T-helper 1 cell treated with Interleukin-12 subunit alpha and Interleukin-12 subunit beta and Interleukin-4 antibody, amounts not matched to agents 30 ng/mL and 1 ng/mL, for 36 hours (primary cell): ENCODE results near the gene GPR132. TPM values are rescaled to one million over a fixed set of nuclear protein-coding genes. Genes with fewer than 3 reads are reported as not detected.
"Not testable (repeated sequence)": the region's sequence is repeated elsewhere in the genome, so short reads cannot be mapped to it uniquely, and the experiment has no call there.

Source experiments
- intact Hi-C: fragments of 100-400 bp; cut with micrococcal nuclease; formaldehyde crosslinking; loops from one replicate; pipeline ENCODE4 v1.15.1; 2024
- total RNA-seq: library from RNA; stranded (reverse); gene quantifications from 2 replicates; pipeline ENCODE4 v1.2.3, GENCODE V29; 2022

GPR132 gene
- total RNA-seq, 1 donor from 2014 or later, result 48.6 TPM

GRCh38 chr14:105045710-105046326 lies 19.4 kb downstream of the GPR132 start:
- intact Hi-C loops, result loop anchor here (1.0 to 2.0 kb wide), 9 partner anchors 13 to 306 kb away; partner anchors contain the start of genes CDCA4 and GPR132

- intact Hi-C loops, result loop anchor here (2.0 kb wide), 1 partner anchor 147 kb away; no protein-coding TSS in a partner anchor
Observed at GRCh38 chr14:105043641-105044040, 21.6 kb downstream of the GPR132 start.

- intact Hi-C loops, result no loop called here
Observed at GRCh38 chr14:105042813-105043212, 22.4 kb downstream of the GPR132 start.

- intact Hi-C loops, result no loop called here
Observed at GRCh38 chr14:105041841-105042765, 23.1 kb downstream of the GPR132 start.

GRCh38 chr14:105039458-105040205 lies 25.6 kb downstream of the GPR132 start:
- intact Hi-C loops, result no loop called here

GRCh38 chr14:105035616-105036015 lies 29.6 kb downstream of the GPR132 start:
- intact Hi-C loops, result not testable (repeated sequence)

- intact Hi-C loops, result no loop called here
Observed at GRCh38 chr14:105034315-105035039, 30.8 kb downstream of the GPR132 start.

GRCh38 chr14:105033412-105033900 lies 31.8 kb downstream of the GPR132 start:
- intact Hi-C loops, result not testable (repeated sequence)

- intact Hi-C loops, result not testable (repeated sequence)
Observed at GRCh38 chr14:105032451-105032901, 32.8 kb downstream of the GPR132 start.

GRCh38 chr14:105030836-105031396 lies 34.3 kb downstream of the GPR132 start:
- intact Hi-C loops, result no loop called here

GRCh38 chr14:105030194-105030593 lies 35.0 kb downstream of the GPR132 start:
- intact Hi-C loops, result no loop called here

- intact Hi-C loops, result no loop called here
Observed at GRCh38 chr14:105029402-105029801, 35.8 kb downstream of the GPR132 start.

GRCh38 chr14:105028251-105028927 lies 36.8 kb downstream of the GPR132 start:
- intact Hi-C loops, result no loop called here

GRCh38 chr14:105027718-105028117 lies 37.5 kb downstream of the GPR132 start:
- intact Hi-C loops, result not testable (repeated sequence)

- intact Hi-C loops, result no loop called here
Observed at GRCh38 chr14:105026802-105027563, 38.2 kb downstream of the GPR132 start.

- intact Hi-C loops, result no loop called here
Observed at GRCh38 chr14:105026033-105026785, 39.0 kb downstream of the GPR132 start.

GRCh38 chr14:105025429-105025828 lies 39.8 kb downstream of the GPR132 start:
- intact Hi-C loops, result no loop called here

GRCh38 chr14:105023791-105024480 lies 41.3 kb downstream of the GPR132 start:
- intact Hi-C loops, result no loop called here
